Ishikawa (cell line): ENCODE data around the gene IGFN1.

Experiments
- CEBPB ChIP-seq: IDR thresholded peaks from 2 replicates; pipeline ENCODE4 v1.6.1; 2012
- EGR1 ChIP-seq: IDR thresholded peaks from 2 replicates; pipeline ENCODE4 v1.6.1; 2012
- EP300 ChIP-seq: IDR thresholded peaks from 2 replicates; pipeline ENCODE4 v1.6.1; 2012; ENCODE audit warnings: borderline replicate concordance
- NFIC ChIP-seq: IDR thresholded peaks from 2 replicates; pipeline ENCODE4 v1.6.1; 2012
- RAD21 ChIP-seq: IDR thresholded peaks from 2 replicates; pipeline ENCODE4 v1.6.1; 2012; ENCODE audit warnings: low read depth
- REST ChIP-seq: IDR thresholded peaks from 2 replicates; pipeline ENCODE4 v1.6.1; 2012; ENCODE audit warnings: low read depth, mild to moderate bottlenecking
- TAF1 ChIP-seq: IDR thresholded peaks from 2 replicates; pipeline ENCODE4 v1.6.1; 2012; ENCODE audit warnings: low read depth, mild to moderate bottlenecking
- TCF12 ChIP-seq: IDR thresholded peaks from 2 replicates; pipeline ENCODE4 v1.6.1; 2012; ENCODE audit warnings: low read depth
- YY1 ChIP-seq: IDR thresholded peaks from 2 replicates; pipeline ENCODE4 v1.6.1; 2012; ENCODE audit warnings: low read depth
- TF ChIP-seq, protein P1 (sequence below): IDR thresholded peaks from 2 replicates; pipeline ENCODE4 v1.6.1; 2012
- TF ChIP-seq, protein P2 (sequence below): IDR thresholded peaks from 2 replicates; pipeline ENCODE4 v1.6.1; 2012

- TF ChIP-seq EP300: no peak
- TF ChIP-seq, protein P1, sequence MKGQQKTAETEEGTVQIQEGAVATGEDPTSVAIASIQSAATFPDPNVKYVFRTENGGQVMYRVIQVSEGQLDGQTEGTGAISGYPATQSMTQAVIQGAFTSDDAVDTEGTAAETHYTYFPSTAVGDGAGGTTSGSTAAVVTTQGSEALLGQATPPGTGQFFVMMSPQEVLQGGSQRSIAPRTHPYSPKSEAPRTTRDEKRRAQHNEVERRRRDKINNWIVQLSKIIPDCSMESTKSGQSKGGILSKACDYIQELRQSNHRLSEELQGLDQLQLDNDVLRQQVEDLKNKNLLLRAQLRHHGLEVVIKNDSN: no peak
- TF ChIP-seq NFIC: no peak
- TF ChIP-seq REST: no peak
- no peak for TF ChIP-seq TCF12
- no peak for TF ChIP-seq TAF1
- no peak for TF ChIP-seq CEBPB
- TF ChIP-seq, protein P2, sequence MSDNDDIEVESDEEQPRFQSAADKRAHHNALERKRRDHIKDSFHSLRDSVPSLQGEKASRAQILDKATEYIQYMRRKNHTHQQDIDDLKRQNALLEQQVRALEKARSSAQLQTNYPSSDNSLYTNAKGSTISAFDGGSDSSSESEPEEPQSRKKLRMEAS: no peak
- TF ChIP-seq RAD21: no peak
- no peak for TF ChIP-seq EGR1
- TF ChIP-seq YY1: no peak
Observed at GRCh38 chr1:201253411-201253810, 62.8 kb downstream of the IGFN1 start.
